Endothelial cell (in vitro differentiated cells): ENCODE data around the gene MTREX. TPM values are rescaled to one million over a fixed set of nuclear protein-coding genes. Genes with fewer than 3 reads are reported as not detected.

ENCODE experiments used
- DNase-seq: peaks from one replicate; pipeline ENCODE4 v3.0.0; 2021; ENCODE audit warnings: low spot score
- H3K27ac Mint-ChIP-seq: one replicate; pipeline ENCODE4 v1.8.0; 2021; ENCODE audit warnings: mixed read lengths, inconsistent platforms; ENCODE audit not compliant: unreplicated experiment
- H3K27me3 Mint-ChIP-seq: one replicate; pipeline ENCODE4 v1.8.0; 2021; ENCODE audit warnings: mild to moderate bottlenecking, moderate library complexity, mixed read lengths, inconsistent platforms; ENCODE audit not compliant: unreplicated experiment
- H3K36me3 Mint-ChIP-seq: one replicate; pipeline ENCODE4 v1.8.0; 2021; ENCODE audit warnings: mild to moderate bottlenecking, low read depth, mixed read lengths, inconsistent platforms; ENCODE audit not compliant: unreplicated experiment
- H3K4me1 Mint-ChIP-seq: one replicate; pipeline ENCODE4 v1.8.0; 2021; ENCODE audit warnings: mild to moderate bottlenecking, mixed read lengths, inconsistent platforms; ENCODE audit not compliant: unreplicated experiment
- H3K4me3 Mint-ChIP-seq: one replicate; pipeline ENCODE4 v1.8.0; 2021; ENCODE audit warnings: mild to moderate bottlenecking, mixed read lengths, inconsistent platforms; ENCODE audit not compliant: unreplicated experiment
- H3K9me3 Mint-ChIP-seq: one replicate; pipeline ENCODE4 v1.8.0; 2021; ENCODE audit warnings: mixed read lengths, inconsistent platforms; ENCODE audit not compliant: unreplicated experiment
- total RNA-seq: library from RNA; stranded (reverse); fragmentation: NEBNext Ultra II Directional; extraction: Animal tissue kit (Norgen Biotek cat#: 25700); gene quantifications from one replicate; pipeline ENCODE4 v1.2.1, GENCODE V29; 2021; ENCODE audit not compliant: unreplicated experiment
- TF ChIP-seq, protein P1 (sequence below): fragments of 200-600 bp; sonication (generic); IDR thresholded peaks from one replicate; pipeline ENCODE4 v1.5.0; 2021; ENCODE audit warnings: antibody characterized with exemption; ENCODE audit not compliant: unreplicated experiment

The MTREX gene
- total RNA-seq, 1 donor from 2014 or later, result 54.4 TPM

DNA sequence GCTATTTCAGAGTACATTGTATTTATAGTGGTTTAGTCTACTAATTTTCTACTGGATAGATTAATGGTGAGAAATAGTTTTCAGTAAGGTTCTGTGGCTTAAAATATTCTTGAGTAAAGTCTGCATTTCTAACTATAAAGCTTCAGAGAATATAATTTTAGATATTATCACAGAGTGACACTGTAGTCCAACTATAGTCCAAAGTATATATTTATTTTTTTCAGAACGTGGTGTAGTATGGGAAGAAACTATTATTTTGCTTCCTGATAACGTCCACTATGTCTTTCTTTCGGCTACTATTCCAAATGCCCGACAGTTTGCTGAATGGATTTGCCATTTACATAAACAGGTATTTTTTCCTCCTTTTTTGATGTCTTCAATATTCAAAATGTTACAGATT lies 35.3 kb downstream of the MTREX start:
- Mint-ChIP-seq H3K9me3 (no peaks in the 10 kb centered on the region), H3K27ac (no peak overlapping the region), H3K36me3 (peaks cover 9% of the 10 kb centered on the region), H3K4me1 (no peaks in the 10 kb centered on the region), H3K4me3 (no peak overlapping the region), H3K27me3 (no peaks in the 10 kb centered on the region)
- TF ChIP-seq, protein P1, sequence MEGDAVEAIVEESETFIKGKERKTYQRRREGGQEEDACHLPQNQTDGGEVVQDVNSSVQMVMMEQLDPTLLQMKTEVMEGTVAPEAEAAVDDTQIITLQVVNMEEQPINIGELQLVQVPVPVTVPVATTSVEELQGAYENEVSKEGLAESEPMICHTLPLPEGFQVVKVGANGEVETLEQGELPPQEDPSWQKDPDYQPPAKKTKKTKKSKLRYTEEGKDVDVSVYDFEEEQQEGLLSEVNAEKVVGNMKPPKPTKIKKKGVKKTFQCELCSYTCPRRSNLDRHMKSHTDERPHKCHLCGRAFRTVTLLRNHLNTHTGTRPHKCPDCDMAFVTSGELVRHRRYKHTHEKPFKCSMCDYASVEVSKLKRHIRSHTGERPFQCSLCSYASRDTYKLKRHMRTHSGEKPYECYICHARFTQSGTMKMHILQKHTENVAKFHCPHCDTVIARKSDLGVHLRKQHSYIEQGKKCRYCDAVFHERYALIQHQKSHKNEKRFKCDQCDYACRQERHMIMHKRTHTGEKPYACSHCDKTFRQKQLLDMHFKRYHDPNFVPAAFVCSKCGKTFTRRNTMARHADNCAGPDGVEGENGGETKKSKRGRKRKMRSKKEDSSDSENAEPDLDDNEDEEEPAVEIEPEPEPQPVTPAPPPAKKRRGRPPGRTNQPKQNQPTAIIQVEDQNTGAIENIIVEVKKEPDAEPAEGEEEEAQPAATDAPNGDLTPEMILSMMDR, result no peak
- no peak for DNase-seq

DNA sequence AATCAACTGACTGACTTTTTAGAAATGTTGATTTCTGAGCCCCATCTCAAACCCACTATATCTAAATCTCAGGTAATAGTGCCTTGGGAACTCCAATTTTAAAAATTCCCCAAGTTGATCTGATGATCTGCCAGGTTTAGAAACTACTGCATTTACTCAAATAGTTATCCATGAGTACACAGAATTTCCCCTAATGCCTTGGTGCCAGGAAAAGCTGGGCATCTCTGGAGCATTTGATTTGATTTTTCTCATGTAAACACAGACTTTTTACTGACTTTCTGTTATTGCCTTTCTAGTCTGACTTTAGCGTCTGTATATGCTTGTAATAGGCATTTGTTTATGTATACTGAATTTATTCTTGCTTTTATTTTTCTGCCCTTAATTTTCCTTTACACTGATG lies 35.8 kb downstream of the MTREX start:
- H3K4me3 Mint-ChIP-seq, result no peak overlapping the region
- no peaks in the 10 kb centered on the region for H3K27me3 Mint-ChIP-seq
- H3K9me3 Mint-ChIP-seq, result no peaks in the 10 kb centered on the region
- DNase-seq, result no peak
- TF ChIP-seq, protein P1, result no peak
- no peak overlapping the region for H3K27ac Mint-ChIP-seq
- H3K4me1 Mint-ChIP-seq, result no peaks in the 10 kb centered on the region
- H3K36me3 Mint-ChIP-seq, result peaks cover 9% of the 10 kb centered on the region

DNA sequence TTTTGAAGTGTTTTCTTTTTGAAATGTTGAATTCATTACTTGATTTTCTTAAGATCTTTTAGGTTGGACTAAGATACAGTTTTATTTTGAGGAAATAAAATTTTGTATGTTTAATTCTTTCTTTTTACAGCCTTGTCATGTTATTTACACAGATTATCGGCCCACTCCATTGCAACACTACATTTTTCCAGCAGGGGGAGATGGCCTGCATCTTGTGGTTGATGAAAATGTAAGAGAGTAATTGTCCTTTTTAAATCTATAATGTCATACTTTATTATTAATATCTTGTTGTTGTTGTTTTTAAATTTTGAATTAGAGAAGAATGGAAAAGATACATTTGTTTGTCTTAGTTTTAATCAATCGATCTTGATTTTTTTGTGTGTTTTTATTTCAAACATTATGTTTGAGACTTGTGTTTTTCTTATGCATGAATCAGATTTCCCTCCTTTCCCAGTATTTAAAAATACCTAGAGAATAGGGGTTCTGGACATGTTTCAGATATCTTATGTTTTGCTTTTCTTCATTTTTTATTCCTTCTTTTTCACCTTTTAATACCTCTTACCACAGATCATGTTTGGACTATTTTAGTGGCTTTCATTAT lies 36.7 kb downstream of the MTREX start:
- TF ChIP-seq, protein P1, result peak; percentile 93
- no peaks in the 10 kb centered on the region for H3K27me3 Mint-ChIP-seq
- no peaks in the 10 kb centered on the region for H3K9me3 Mint-ChIP-seq
- H3K4me3 Mint-ChIP-seq, result no peak overlapping the region
- peak; percentile 69 for DNase-seq
- H3K27ac Mint-ChIP-seq, result no peak overlapping the region
- peaks cover 9% of the 10 kb centered on the region for H3K36me3 Mint-ChIP-seq
- H3K4me1 Mint-ChIP-seq, result no peaks in the 10 kb centered on the region

DNA sequence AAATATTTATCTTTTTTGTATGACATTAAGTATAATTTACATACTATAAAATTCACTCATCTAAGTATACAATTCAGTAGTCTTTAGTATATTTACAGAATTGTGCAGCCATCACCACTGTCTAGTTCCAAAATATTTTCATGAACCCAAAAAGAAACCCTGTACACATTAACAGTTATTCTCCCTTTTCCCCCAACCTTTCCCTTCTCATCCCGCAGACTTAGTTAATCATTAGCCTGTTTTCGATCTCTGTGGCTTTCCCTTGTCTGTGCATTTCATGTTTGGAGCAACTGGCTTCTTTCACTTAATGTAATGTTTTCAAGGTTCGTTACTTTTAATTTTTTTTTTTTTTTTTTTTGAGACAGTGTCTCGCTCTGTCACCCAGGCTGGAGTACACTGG lies 37.5 kb downstream of the MTREX start:
- H3K4me3 Mint-ChIP-seq, result no peak overlapping the region
- H3K9me3 Mint-ChIP-seq, result no peaks in the 10 kb centered on the region
- no peaks in the 10 kb centered on the region for H3K27me3 Mint-ChIP-seq
- H3K36me3 Mint-ChIP-seq, result peaks cover 14% of the 10 kb centered on the region
- no peaks in the 10 kb centered on the region for H3K4me1 Mint-ChIP-seq
- no peak overlapping the region for H3K27ac Mint-ChIP-seq
- DNase-seq, result no peak
- TF ChIP-seq, protein P1, result no peak

DNA sequence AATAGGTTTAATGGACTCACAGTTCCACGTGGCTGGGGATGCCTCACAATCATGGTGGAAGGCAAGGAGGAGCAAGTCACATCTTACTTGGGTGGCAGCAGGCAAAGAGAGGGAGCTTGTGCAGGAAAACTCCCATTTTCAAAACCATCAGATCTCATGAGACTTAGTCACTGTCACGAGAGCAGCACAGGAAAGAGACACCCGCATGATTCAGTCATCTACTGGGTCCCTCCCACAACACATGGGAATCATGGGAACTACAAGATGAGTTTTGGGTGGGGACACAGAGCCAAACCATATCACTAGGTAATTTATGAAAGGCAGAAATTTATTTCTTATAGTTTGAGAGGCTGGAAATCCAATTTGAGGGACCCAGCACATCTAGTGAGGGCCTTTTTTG lies 40.0 kb downstream of the MTREX start:
- Mint-ChIP-seq H3K27ac (no peak overlapping the region), H3K9me3 (no peaks in the 10 kb centered on the region), H3K36me3 (peaks cover 20% of the 10 kb centered on the region), H3K27me3 (no peaks in the 10 kb centered on the region), H3K4me3 (peak overlapping the region; percentile 14), H3K4me1 (no peaks in the 10 kb centered on the region)
- TF ChIP-seq, protein P1, result no peak
- no peak for DNase-seq
